Gastrocnemius medialis (tissue), 4 donors: ENCODE measurements around the gene SMURF1. TPM values are rescaled to one million over a fixed set of nuclear protein-coding genes. Genes with fewer than 3 reads are reported as not detected.

Source experiments
- ATAC-seq, 2 donors: fragments of 150-250 bp; one replicate each; pipeline ENCODE4 v1.9.1; 2016
- DNase-seq, 2 donors: peaks; one replicate each; pipeline ENCODE4 v3.0.0-alpha.2; 2019
- H3K27ac ChIP-seq, 4 donors: fragments of 200-600 bp; sonication (generic); 1 replicate in 1 of 4; 2 replicates in 3 of 4; pipeline ENCODE4 v1.5.1; 2016 to 2018; ENCODE audit warnings: mild to moderate bottlenecking in 2 of 4, moderate library complexity in 1 of 4
- H3K27me3 ChIP-seq, 3 donors: fragments of 200-600 bp; sonication (generic) in 2 of 3; 1 replicate in 1 of 3; 2 replicates in 2 of 3; pipeline versions ENCODE4 v1.5.1 to v1.6.0; 2016 to 2019; ENCODE audit warnings: mild to moderate bottlenecking in 1 of 3, moderate library complexity in 1 of 3
- H3K36me3 ChIP-seq, 2 donors: fragments of 200-600 bp; sonication (generic) in 1 of 2; one replicate each; pipeline ENCODE4 v1.5.1; 2017 to 2018
- H3K4me1 ChIP-seq, 2 donors: fragments of 200-600 bp; sonication (generic) in 1 of 2; one replicate each; pipeline ENCODE4 v1.5.1; 2016 to 2017; ENCODE audit warnings: mild to moderate bottlenecking in 2 of 2
- H3K4me3 ChIP-seq, 4 donors: fragments of 200-600 bp; sonication (generic) in 3 of 4; 1 replicate in 1 of 4; 2 replicates in 3 of 4; pipeline ENCODE4 v1.5.1; 2016 to 2019; ENCODE audit warnings: mild to moderate bottlenecking in 2 of 4
- H3K9me3 ChIP-seq, 3 donors: fragments of 200-600 bp; sonication (generic) in 2 of 3; 1 replicate in 1 of 3; 2 replicates in 2 of 3; pipeline ENCODE4 v1.5.1; 2016 to 2019
- CTCF ChIP-seq, 5 experiments: fragments of 450-650 bp in 3 of 5; fragments of 200-600 bp in 2 of 5; sonication (generic) in 2 of 5; IDR thresholded peaks in 4 of 5; conservative IDR thresholded peaks in 1 of 5; 1 replicate in 4 of 5; 2 replicates in 1 of 5; pipeline ENCODE4 v1.5.1; 2016 to 2019; ENCODE audit warnings: antibody characterized with exemption in 5 of 5, mild to moderate bottlenecking in 3 of 5, moderate library complexity in 3 of 5
- POLR2A ChIP-seq, 2 donors: fragments of 450-650 bp; IDR thresholded peaks; one replicate each; pipeline ENCODE4 v1.6.1; 2017; ENCODE audit warnings: antibody characterized with exemption in 2 of 2, mild to moderate bottlenecking in 2 of 2, moderate library complexity in 2 of 2
- in situ Hi-C, 4 donors: fragments of 200-750 bp; cut with MboI; loops; one replicate each; pipeline versions ENCODE4 v1.15.0 to v1.8.0; 2017; ENCODE audit warnings: low sequenced_read_pairs in 4 of 4
- intact Hi-C: fragments of 100-400 bp; cut with DNase I; formaldehyde crosslinking; loops from one replicate; pipeline ENCODE4 v1.15.1; 2023; ENCODE audit warnings: low total_unique reads
- total RNA-seq, 4 donors: library from RNA; depleted of rRNA; stranded (reverse); fragments of >200 nt; gene quantifications; one replicate each; pipeline versions ENCODE4 v1.1.0 to v1.2.3, GENCODE V29; 2016

The SMURF1 gene
- total RNA-seq, 4 donors from 2014 or later, result 15.4 to 44.8 (median 18.3) TPM

- intact Hi-C loops (no loop called here), in situ Hi-C loops (loop anchor here in 1 of 4 donors (10.0 to 25.0 kb wide), 2 partner anchors 102 to 165 kb away; no protein-coding TSS in a partner anchor)
- no peak overlapping the region for H3K4me3 ChIP-seq
- no peaks in the 10 kb centered on the region for H3K27me3 ChIP-seq
- no peaks in the 10 kb centered on the region for H3K36me3 ChIP-seq
- no peak for DNase-seq
- H3K9me3 ChIP-seq, result no peaks in the 10 kb centered on the region
- H3K4me1 ChIP-seq, result peaks cover 3 to 16% of the 10 kb centered on the region in 2 donors
- TF ChIP-seq CTCF (IDR thresholded peaks at IDR 0.05 in 4 of 5, conservative IDR thresholded peaks at IDR 0.05 in 1 of 5), result no peak
- TF ChIP-seq POLR2A (IDR thresholded peaks at IDR 0.05), result no peak
- ATAC-seq, result no peak
- no peak overlapping the region for H3K27ac ChIP-seq
Measured at GRCh38 chr7:99146979-99147378, 3.1 kb upstream of the SMURF1 start.

DNA sequence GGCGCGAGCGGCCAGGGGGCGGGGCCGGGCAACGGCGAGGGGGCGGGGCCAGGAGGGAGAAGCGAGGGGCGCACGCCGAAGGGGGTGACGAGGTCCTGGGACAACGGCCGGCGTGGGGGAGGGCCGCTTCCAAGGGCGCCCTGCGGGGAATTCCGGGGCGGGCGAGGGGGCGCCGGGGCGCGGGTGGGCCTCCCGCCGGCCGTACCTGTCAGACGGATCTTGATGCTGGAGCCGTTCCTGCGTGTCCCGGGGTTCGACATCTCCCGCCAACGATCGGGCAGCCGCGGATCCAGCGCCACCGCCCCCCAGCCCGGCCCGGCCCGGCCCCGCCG, 421 bp downstream of the SMURF1 start:
- intact Hi-C loops, result loop anchor here (2.0 to 5.0 kb wide), 4 partner anchors 77 to 473 kb away; partner anchors contain the start of genes ARPC1A and ZSCAN25
- H3K4me1 ChIP-seq, result peaks cover 23 to 40% of the 10 kb centered on the region in 2 donors
- in situ Hi-C loops, result loop anchor here in 1 of 4 donors (10.0 to 25.0 kb wide), 2 partner anchors 99 to 169 kb away; no protein-coding TSS in a partner anchor

DNA sequence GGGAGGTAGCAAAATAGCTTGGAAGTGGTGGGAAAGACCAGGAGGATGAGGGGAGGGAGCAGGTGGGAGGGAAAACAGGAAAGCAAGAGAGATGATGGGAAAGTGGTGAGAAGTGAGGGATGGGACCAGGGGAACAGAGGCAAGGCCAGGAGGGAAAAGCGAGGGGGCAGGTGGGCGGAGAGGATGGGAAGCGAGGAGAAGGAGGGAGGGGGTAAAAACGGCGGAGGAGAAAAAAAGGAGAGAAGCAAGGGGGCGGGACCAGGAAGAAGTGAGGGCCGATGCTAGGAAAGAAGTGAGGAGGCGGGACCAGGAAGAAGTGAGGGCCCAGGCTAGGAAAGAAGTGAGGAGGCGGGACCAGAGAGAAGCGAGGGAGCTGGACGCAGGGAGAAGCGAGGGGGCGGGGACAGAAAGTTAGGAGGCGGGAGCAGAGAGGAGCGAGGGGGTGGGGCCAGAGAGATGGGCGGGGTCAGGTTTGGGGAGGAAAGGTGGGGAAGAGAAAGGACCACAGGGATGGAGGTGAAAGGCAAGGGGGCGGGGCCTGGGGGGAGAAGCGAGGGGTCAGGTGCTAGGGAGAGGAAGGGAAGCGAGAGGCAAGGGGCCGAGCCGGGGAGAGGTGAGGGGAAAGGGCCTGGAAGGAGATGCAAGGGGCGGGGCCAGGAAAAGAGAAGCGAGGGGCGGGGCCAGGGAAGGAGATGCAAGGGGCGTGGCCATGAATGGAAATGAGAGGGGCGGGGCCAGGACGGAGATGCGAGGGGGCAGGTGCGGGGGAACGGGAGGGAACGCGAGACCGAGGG, 984 bp downstream of the SMURF1 start:
- H3K27me3 ChIP-seq, result no peaks in the 10 kb centered on the region
- peak; percentile 71 to 72 for ATAC-seq
- in situ Hi-C loops (loop anchor here in 1 of 4 donors (10.0 to 25.0 kb wide), 2 partner anchors 98 to 169 kb away; no protein-coding TSS in a partner anchor), intact Hi-C loops (loop anchor here (2.0 to 5.0 kb wide), 4 partner anchors 76 to 474 kb away; partner anchors contain the start of genes ARPC1A and ZSCAN25)
- peak overlapping the region; percentile 87 to 99 (median 92) for H3K27ac ChIP-seq
- H3K4me3 ChIP-seq, result peak overlapping the region; percentile 68 to 95 (median 74)
- peak; percentile 94 for DNase-seq
- H3K36me3 ChIP-seq, result no peaks in the 10 kb centered on the region
- H3K4me1 ChIP-seq, result peaks cover 28 to 44% of the 10 kb centered on the region in 2 donors
- H3K9me3 ChIP-seq, result no peaks in the 10 kb centered on the region
- TF ChIP-seq POLR2A (IDR thresholded peaks at IDR 0.05) (no peak), CTCF (IDR thresholded peaks at IDR 0.05 in 4 of 5, conservative IDR thresholded peaks at IDR 0.05 in 1 of 5) (no peak)

More for the DNA sequence above, 421 bp downstream of the SMURF1 start:
- DNase-seq (no peak), ATAC-seq (no peak)
- no peaks in the 10 kb centered on the region for H3K9me3 ChIP-seq
- TF ChIP-seq POLR2A (IDR thresholded peaks at IDR 0.05) (no peak), CTCF (IDR thresholded peaks at IDR 0.05 in 4 of 5, conservative IDR thresholded peaks at IDR 0.05 in 1 of 5) (no peak)
- no peaks in the 10 kb centered on the region for H3K27me3 ChIP-seq
- H3K27ac ChIP-seq, result peak overlapping the region; percentile 87 to 99 (median 92)
- no peaks in the 10 kb centered on the region for H3K36me3 ChIP-seq
- H3K4me3 ChIP-seq, result peak overlapping the region; percentile 68 to 95 (median 74)

DNA sequence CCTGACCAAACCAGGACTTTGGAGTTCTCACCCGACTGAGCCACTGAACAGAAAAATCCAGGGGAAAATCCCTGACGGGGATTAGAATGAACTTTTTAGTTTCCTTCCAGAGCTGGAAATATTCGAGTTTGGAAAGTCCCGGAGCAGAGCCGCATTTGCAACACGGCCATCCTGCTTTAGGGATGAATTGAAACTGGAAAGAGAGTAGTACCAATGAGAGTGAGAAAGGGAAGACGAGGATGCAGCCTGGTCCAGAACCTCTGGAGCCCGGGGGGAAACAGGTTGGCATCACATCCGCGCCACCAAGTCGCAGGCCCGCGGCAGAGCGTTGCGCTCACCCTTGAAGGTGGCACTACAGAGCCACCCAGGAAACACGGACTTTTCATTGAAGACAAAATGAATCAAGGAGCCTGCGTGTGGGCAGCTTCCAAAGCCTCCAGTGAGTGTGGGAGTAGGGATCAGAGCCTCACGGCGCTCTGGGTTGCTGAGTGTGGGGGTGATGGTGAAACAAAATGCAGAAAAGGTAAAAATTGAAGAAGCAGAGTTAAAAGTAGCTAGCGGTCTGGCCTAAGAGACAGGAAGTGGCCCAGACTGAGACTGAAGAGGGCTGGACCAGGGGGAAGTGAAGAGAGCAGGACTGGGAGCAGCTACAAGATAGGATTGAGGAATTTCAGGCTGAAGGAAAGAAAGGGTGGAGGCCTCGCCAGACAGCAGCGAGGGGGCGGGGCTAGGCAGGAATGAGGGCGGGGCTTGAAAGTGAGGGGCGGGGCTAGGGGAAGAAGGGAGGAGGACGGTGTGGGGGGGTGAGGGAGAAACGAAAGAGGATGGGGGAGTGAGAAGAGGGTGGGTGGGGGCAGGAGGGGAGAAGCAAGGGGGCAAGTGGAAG, 1.8 kb downstream of the SMURF1 start:
- H3K4me1 ChIP-seq, result peaks cover 37 to 44% of the 10 kb centered on the region in 2 donors
- peak overlapping the region; percentile 68 to 95 (median 74) for H3K4me3 ChIP-seq
- H3K36me3 ChIP-seq, result no peaks in the 10 kb centered on the region
- H3K9me3 ChIP-seq, result no peaks in the 10 kb centered on the region
- intact Hi-C loops (loop anchor here (2.0 to 5.0 kb wide), 4 partner anchors 75 to 475 kb away; partner anchors contain the start of genes ARPC1A and ZSCAN25), in situ Hi-C loops (loop anchor here in 1 of 4 donors (10.0 to 25.0 kb wide), 2 partner anchors 97 to 170 kb away; no protein-coding TSS in a partner anchor)
- TF ChIP-seq CTCF (IDR thresholded peaks at IDR 0.05 in 4 of 5, conservative IDR thresholded peaks at IDR 0.05 in 1 of 5) (no peak), POLR2A (IDR thresholded peaks at IDR 0.05) (peak in 1 of 2 donors; percentile 14)
- H3K27ac ChIP-seq, result peak overlapping the region; percentile 87 to 99 (median 92)
- ATAC-seq (peak; percentile 40 to 42), DNase-seq (peak; percentile 20 to 49)
- no peaks in the 10 kb centered on the region for H3K27me3 ChIP-seq
